Measurements from ENCODE around the gene LRRC17. TPM values are rescaled to one million over a fixed set of nuclear protein-coding genes. Genes with fewer than 3 reads are reported as not detected.

Gene LRRC17
- total RNA-seq, 1 donor from 2014 or later: 0.92 TPM

DNA sequence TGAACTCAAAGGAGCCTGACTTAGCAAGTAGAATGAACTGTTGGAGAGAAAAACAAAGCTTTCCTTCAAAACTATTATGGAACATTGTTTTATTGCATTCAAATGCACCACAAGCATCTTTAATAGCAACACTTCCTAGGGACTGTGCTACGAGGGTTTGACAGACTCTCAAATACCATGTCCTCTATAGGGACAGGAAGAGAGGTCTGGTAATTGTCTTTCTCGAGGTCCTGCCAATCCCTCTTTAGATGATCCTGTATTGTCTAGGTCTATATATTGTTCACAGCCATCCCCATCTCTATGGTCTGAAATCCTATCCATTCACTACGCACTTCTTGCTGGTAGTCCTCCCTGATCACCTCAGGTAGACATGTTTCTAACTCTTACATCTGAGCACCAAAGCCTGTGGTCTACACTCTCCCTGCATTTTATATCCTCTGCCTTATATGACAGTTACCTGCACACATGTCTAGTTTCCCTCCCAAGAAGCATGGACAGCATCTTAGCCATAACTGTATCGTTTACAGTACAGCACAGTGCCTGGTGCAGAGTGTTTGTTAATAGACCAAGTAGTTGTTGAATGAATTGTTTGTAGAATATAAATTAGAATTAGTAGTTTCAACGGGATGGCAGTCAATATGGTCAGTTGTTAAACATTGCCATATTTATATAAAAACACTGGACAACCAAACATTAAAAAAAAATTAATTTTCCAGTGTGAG is 21.7 kb upstream of the LRRC17 start:
- Mint-ChIP-seq H3K27ac (ENCODE audit: unreplicated experiment) (no peak overlapping the region), H3K9me3 (ENCODE audit: unreplicated experiment) (no peaks in the 10 kb centered on the region), H3K36me3 (ENCODE audit: low read depth, unreplicated experiment) (no peaks in the 10 kb centered on the region), H3K27me3 (ENCODE audit: unreplicated experiment) (no peaks in the 10 kb centered on the region), H3K4me1 (ENCODE audit: unreplicated experiment) (no peaks in the 10 kb centered on the region), H3K4me3 (ENCODE audit: unreplicated experiment) (no peak overlapping the region)
- DNase-seq (ENCODE audit: low spot score): no peak
- no peak for TF ChIP-seq CTCF (IDR thresholded peaks at IDR 0.05; ENCODE audit: unreplicated experiment)

DNA sequence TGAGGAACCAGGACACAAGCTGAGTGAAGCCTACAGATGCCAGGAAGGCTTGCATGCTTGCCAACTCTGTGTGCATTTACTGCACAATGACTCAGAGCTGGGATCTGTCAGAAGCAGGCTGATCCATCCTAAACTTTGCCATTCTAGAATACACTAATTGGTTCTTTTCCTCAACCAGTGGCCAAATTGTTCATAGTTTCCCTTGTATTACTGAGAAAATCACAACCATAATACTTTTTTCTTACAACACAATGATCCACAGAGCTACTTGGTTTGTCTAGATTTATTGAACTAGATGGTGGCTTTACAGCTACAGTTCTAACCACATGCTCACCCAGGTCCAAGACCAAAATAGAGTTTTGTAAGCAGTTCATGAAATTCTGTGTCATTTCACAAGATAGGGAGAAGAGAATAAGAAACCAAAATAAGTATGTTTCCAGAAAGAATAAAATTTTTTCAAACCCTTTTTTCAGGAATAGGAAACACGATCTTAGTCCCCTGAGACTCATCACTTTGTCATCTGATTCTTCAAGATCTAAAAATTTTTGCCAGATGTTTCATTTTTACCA is 21.0 kb upstream of the LRRC17 start:
- H3K27ac Mint-ChIP-seq (ENCODE audit: unreplicated experiment): no peak overlapping the region
- DNase-seq (ENCODE audit: low spot score): no peak

DNA sequence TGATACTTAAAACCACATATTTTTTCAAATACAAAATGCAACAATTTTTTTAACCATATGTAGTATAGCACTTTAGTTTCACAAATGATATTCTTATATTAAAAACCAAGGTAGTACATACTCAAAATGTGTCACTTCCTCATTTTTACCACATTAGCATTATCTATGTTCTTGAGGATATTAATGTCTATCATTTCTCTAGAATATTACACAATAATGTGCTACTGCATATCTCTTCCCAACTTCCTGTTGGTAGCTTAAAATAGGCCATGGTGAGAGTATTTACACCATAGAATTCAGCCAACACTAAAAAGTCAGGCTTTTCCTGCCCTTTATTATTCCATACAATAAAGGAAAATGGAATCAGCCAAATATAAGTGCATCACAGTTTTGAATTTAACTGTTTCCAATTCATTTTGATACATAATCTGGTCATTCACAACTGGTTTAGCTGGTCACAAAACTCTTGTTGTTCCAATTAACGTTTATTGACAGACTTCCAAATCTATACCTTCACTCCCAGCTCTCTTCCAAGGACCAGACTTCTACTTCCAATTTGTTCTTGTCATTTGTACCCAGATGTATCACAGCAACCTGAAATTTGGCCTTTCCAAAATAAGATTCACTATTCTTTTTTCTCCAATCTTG is 20.0 kb upstream of the LRRC17 start:
- no peaks in the 10 kb centered on the region for H3K36me3 Mint-ChIP-seq (ENCODE audit: low read depth, unreplicated experiment)
- peaks cover 1% of the 10 kb centered on the region for H3K27me3 Mint-ChIP-seq (ENCODE audit: unreplicated experiment)
- no peak overlapping the region for H3K4me3 Mint-ChIP-seq (ENCODE audit: unreplicated experiment)

More for the DNA sequence above, 21.0 kb upstream of the LRRC17 start:
- no peaks in the 10 kb centered on the region for H3K4me1 Mint-ChIP-seq (ENCODE audit: unreplicated experiment)
- H3K9me3 Mint-ChIP-seq (ENCODE audit: unreplicated experiment): no peaks in the 10 kb centered on the region
- no peaks in the 10 kb centered on the region for H3K27me3 Mint-ChIP-seq (ENCODE audit: unreplicated experiment)
- no peak overlapping the region for H3K4me3 Mint-ChIP-seq (ENCODE audit: unreplicated experiment)
- H3K36me3 Mint-ChIP-seq (ENCODE audit: low read depth, unreplicated experiment): no peaks in the 10 kb centered on the region
- no peak for TF ChIP-seq CTCF (IDR thresholded peaks at IDR 0.05; ENCODE audit: unreplicated experiment)

GRCh38 chr7:102895602-102896001 is 17.2 kb upstream of the LRRC17 start:
- Mint-ChIP-seq H3K36me3 (ENCODE audit: low read depth, unreplicated experiment) (no peaks in the 10 kb centered on the region), H3K4me3 (ENCODE audit: unreplicated experiment) (no peak overlapping the region), H3K4me1 (ENCODE audit: unreplicated experiment) (no peaks in the 10 kb centered on the region), H3K9me3 (ENCODE audit: unreplicated experiment) (no peaks in the 10 kb centered on the region), H3K27ac (ENCODE audit: unreplicated experiment) (no peak overlapping the region), H3K27me3 (ENCODE audit: unreplicated experiment) (peaks cover 1% of the 10 kb centered on the region)
- TF ChIP-seq CTCF (IDR thresholded peaks at IDR 0.05; ENCODE audit: unreplicated experiment): no peak
- DNase-seq (ENCODE audit: low spot score): no peak

More for the DNA sequence above, 20.0 kb upstream of the LRRC17 start:
- Mint-ChIP-seq H3K9me3 (ENCODE audit: unreplicated experiment) (no peaks in the 10 kb centered on the region), H3K27ac (ENCODE audit: unreplicated experiment) (no peak overlapping the region), H3K4me1 (ENCODE audit: unreplicated experiment) (no peaks in the 10 kb centered on the region)
- DNase-seq (ENCODE audit: low spot score): no peak
- no peak for TF ChIP-seq CTCF (IDR thresholded peaks at IDR 0.05; ENCODE audit: unreplicated experiment)

DNA sequence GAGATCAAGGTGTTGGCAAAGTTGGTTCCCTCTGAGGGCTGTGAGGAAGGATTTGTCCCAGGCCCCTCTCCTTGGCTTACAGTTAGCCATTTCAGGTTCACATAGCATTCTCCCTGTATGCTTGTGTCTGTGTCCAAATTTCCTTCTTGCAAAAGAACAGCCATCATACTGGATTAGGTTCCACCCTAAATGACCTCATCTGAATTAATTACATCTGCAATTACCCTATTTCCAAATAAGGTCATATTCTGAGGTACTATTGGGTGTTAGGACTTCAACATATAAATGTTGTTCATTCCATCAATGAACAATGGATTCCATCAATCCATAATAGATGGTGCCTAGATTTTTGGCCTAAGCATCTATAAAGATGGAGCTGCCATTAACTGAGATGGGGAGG is 16.2 kb upstream of the LRRC17 start:
- peaks cover 1% of the 10 kb centered on the region for H3K27me3 Mint-ChIP-seq (ENCODE audit: unreplicated experiment)
- H3K4me1 Mint-ChIP-seq (ENCODE audit: unreplicated experiment): no peaks in the 10 kb centered on the region

More for the DNA sequence above, 16.2 kb upstream of the LRRC17 start:
- H3K4me3 Mint-ChIP-seq (ENCODE audit: unreplicated experiment): no peak overlapping the region
- H3K36me3 Mint-ChIP-seq (ENCODE audit: low read depth, unreplicated experiment): no peaks in the 10 kb centered on the region
- no peak overlapping the region for H3K27ac Mint-ChIP-seq (ENCODE audit: unreplicated experiment)
- H3K9me3 Mint-ChIP-seq (ENCODE audit: unreplicated experiment): no peaks in the 10 kb centered on the region
- DNase-seq (ENCODE audit: low spot score): no peak
- TF ChIP-seq CTCF (IDR thresholded peaks at IDR 0.05; ENCODE audit: unreplicated experiment): no peak
